Common myeloid progenitor, CD34-positive (primary cell): Measurements from ENCODE around the gene RBP4.
A peak's percentile ranks its signal among the peaks of the same experiment; 100 is the strongest.
"Not testable (repeated sequence)": the region's sequence is repeated elsewhere in the genome, so short reads cannot be mapped to it uniquely, and the experiment has no call there.

Experiments
- CTCF ChIA-PET: fragments of 350-600 bp; sonication (Branson Sonifier 250); formaldehyde crosslinking; loops from one replicate; lab custom pipeline; 2021; ENCODE audit warnings: antibody characterized with exemption; lab: Charles Lee
- POLR2A ChIA-PET: fragments of 350-600 bp; sonication (Branson Sonifier 250); formaldehyde crosslinking; loops from one replicate; lab custom pipeline; 2021; ENCODE audit warnings: antibody characterized with exemption; lab: Charles Lee
- DNase-seq, 3 donors: peaks; one replicate each; pipeline versions ENCODE4 v3.0.0 to v3.0.0-alpha.2; 2013
- H3K27ac ChIP-seq, 2 experiments: 1 replicate in 1 of 2; 2 replicates in 1 of 2; pipeline ENCODE4 v1.7.0; 2013; ENCODE audit warnings: inconsistent platforms in 2 of 2, low read length in 2 of 2, mild to moderate bottlenecking in 2 of 2, low read depth in 1 of 2, moderate library complexity in 1 of 2; ENCODE audit not compliant: severe bottlenecking in 2 of 2, insufficient read depth in 1 of 2, poor library complexity in 1 of 2
- H3K27me3 ChIP-seq, 5 experiments: replicated peaks in 2 of 5; 1 replicate in 3 of 5; 2 replicates in 2 of 5; pipeline versions ENCODE4 v1.6.1 to v1.7.0; 2013; ENCODE audit warnings: low read length in 4 of 5, mild to moderate bottlenecking in 2 of 5, moderate library complexity in 2 of 5, inconsistent platforms in 1 of 5; ENCODE audit not compliant: insufficient read depth in 5 of 5, control insufficient read depth in 4 of 5
- H3K36me3 ChIP-seq, 4 experiments: 1 replicate in 2 of 4; 2 replicates in 2 of 4; pipeline versions ENCODE4 v1.6.1 to v1.7.0; 2013; ENCODE audit warnings: low read length in 3 of 4, control low read depth in 1 of 4, mild to moderate bottlenecking in 1 of 4; ENCODE audit not compliant: control insufficient read depth in 4 of 4, insufficient read depth in 4 of 4
- H3K4me1 ChIP-seq, 4 experiments: 1 replicate in 3 of 4; 2 replicates in 1 of 4; pipeline versions ENCODE4 v1.6.1 to v1.7.1; 2013; ENCODE audit warnings: low read length in 3 of 4, mild to moderate bottlenecking in 3 of 4, control low read depth in 1 of 4, inconsistent platforms in 1 of 4, moderate library complexity in 1 of 4; ENCODE audit not compliant: control insufficient read depth in 4 of 4, insufficient read depth in 4 of 4; ENCODE audit errors: control extremely low read depth in 1 of 4
- H3K4me3 ChIP-seq, 7 experiments: 1 replicate in 4 of 7; 2 replicates in 3 of 7; pipeline versions ENCODE4 v1.5.1 to v1.7.0; 2013; ENCODE audit warnings: mild to moderate bottlenecking in 7 of 7, low read length in 6 of 7, moderate library complexity in 6 of 7, inconsistent platforms in 2 of 7, low read depth in 2 of 7, control low read depth in 1 of 7; ENCODE audit not compliant: insufficient read depth in 4 of 7, control insufficient read depth in 1 of 7; ENCODE audit errors: extremely low read depth in 1 of 7
- H3K9me3 ChIP-seq, 5 experiments: 1 replicate in 4 of 5; 2 replicates in 1 of 5; pipeline versions ENCODE4 v1.6.1 to v1.7.1; 2013; ENCODE audit warnings: low read length in 4 of 5, mild to moderate bottlenecking in 2 of 5, inconsistent platforms in 1 of 5, low read depth in 1 of 5, moderate library complexity in 1 of 5; ENCODE audit not compliant: control insufficient read depth in 4 of 5, insufficient read depth in 2 of 5; ENCODE audit errors: control extremely low read depth in 1 of 5
- WGBS: methylation state at CpG from one replicate; pipeline ENCODE4 v1.1.5; 2013; ENCODE audit not compliant: insufficient coverage; 5-methylcytosine and 5-hydroxymethylcytosine counted together

Gene RBP4

GRCh38 chr10:93546995-93547394 is 54.0 kb downstream of the RBP4 start:
- CTCF ChIA-PET: interaction anchor here (0.6 kb wide), 1 partner anchor 175 kb away, joined by 3 read pairs; no protein-coding TSS in a partner anchor
- WGBS: 96% methylated on average over 4 of the region's 8 CpGs
- not testable (repeated sequence) for H3K4me3 ChIP-seq, H3K36me3 ChIP-seq, H3K4me1 ChIP-seq, H3K27ac ChIP-seq, H3K27me3 ChIP-seq, H3K9me3 ChIP-seq, DNase-seq
- POLR2A ChIA-PET: interaction anchor here (0.6 kb wide), 1 partner anchor 148 kb away, joined by 3 read pairs; no protein-coding TSS in a partner anchor

- ChIA-PET CTCF (interaction anchor here (0.9 to 2.8 kb wide), 8 partner anchors 11 to 311 kb away, joined by 3 to 11 read pairs (median 4); no protein-coding TSS in a partner anchor), POLR2A (no interaction called here)
- H3K27me3 ChIP-seq: no peaks in the 10 kb centered on the region
- no peak overlapping the region for H3K27ac ChIP-seq
- peak overlapping the region in 1 of 7 experiments; percentile 6 for H3K4me3 ChIP-seq
- no peaks in the 10 kb centered on the region for H3K36me3 ChIP-seq
- WGBS: 26% methylated on average over 9 of the region's 10 CpGs
- no peaks in the 10 kb centered on the region for H3K9me3 ChIP-seq
- DNase-seq: no peak
- peaks cover 0 to 5% (median 0%) of the 10 kb centered on the region in 4 experiments for H3K4me1 ChIP-seq
These were observed 58.7 kb downstream of the RBP4 start for GRCh38 chr10:93542358-93542791.
